RWPE2 (cell line): Measurements from ENCODE around the gene RNPC3.
"Not testable (repeated sequence)": the region's sequence is repeated elsewhere in the genome, so short reads cannot be mapped to it uniquely, and the experiment has no call there.

Experiments
- ATAC-seq: fragments of 200-7000 bp; cut with Tn5 transposase; 3 replicates; pipeline ENCODE4 v1.9.1; 2021; ENCODE audit warnings: low read depth
- DNase-seq: peaks from one replicate; pipeline ENCODE4 v3.0.0-alpha.2; 2020; ENCODE audit warnings: low spot score
- H3K27ac ChIP-seq: fragments of 450-650 bp; 2 replicates; pipeline ENCODE4 v1.5.1; 2017; ENCODE audit warnings: mild to moderate bottlenecking; ENCODE audit not compliant: poor library complexity, severe bottlenecking
- H3K27me3 ChIP-seq: fragments of 250-450 bp; sonication (Bioruptor Pico); 2 replicates; pipeline ENCODE4 v1.5.1; 2021; ENCODE audit warnings: mild to moderate bottlenecking, moderate library complexity; ENCODE audit not compliant: insufficient read depth, poor library complexity, severe bottlenecking
- H3K36me3 ChIP-seq: fragments of 250-450 bp; sonication (Bioruptor Pico); 2 replicates; pipeline ENCODE4 v1.5.1; 2020; ENCODE audit warnings: low read depth, mild to moderate bottlenecking, moderate library complexity
- H3K4me1 ChIP-seq: fragments of 250-450 bp; sonication (Bioruptor Pico); 2 replicates; pipeline ENCODE4 v1.5.1; 2021; ENCODE audit warnings: mild to moderate bottlenecking, moderate library complexity; ENCODE audit not compliant: insufficient read depth, poor library complexity, severe bottlenecking
- H3K4me3 ChIP-seq: fragments of 250-450 bp; sonication (Bioruptor Pico); 2 replicates; pipeline ENCODE4 v1.5.1; 2021; ENCODE audit warnings: mild to moderate bottlenecking, moderate library complexity; ENCODE audit not compliant: severe bottlenecking
- H3K9me3 ChIP-seq: fragments of 250-450 bp; sonication (Bioruptor Pico); 2 replicates; pipeline ENCODE4 v1.5.1; 2021; ENCODE audit warnings: mild to moderate bottlenecking, moderate library complexity; ENCODE audit not compliant: severe bottlenecking
- CTCF ChIP-seq: fragments of 450-650 bp; IDR thresholded peaks from one replicate; pipeline ENCODE4 v1.5.1; 2017; ENCODE audit warnings: mild to moderate bottlenecking, moderate library complexity; ENCODE audit not compliant: poor library complexity, severe bottlenecking

RNPC3 gene

GRCh38 chr1:103541431-103541830 is 15.9 kb downstream of the RNPC3 start:
- Histone ChIP-seq H3K27me3 (no peaks in the 10 kb centered on the region), H3K9me3 (no peaks in the 10 kb centered on the region), H3K36me3 (peaks cover 98% of the 10 kb centered on the region), H3K4me3 (no peak overlapping the region), H3K4me1 (no peaks in the 10 kb centered on the region), H3K27ac (no peak overlapping the region)
- DNase-seq (no peak), ATAC-seq (no peak)
- no peak for TF ChIP-seq CTCF

GRCh38 chr1:103546496-103546895 is 21.0 kb downstream of the RNPC3 start:
- no peak overlapping the region for H3K4me3 ChIP-seq
- DNase-seq = no peak
- peaks cover 86% of the 10 kb centered on the region for H3K36me3 ChIP-seq
- no peak for ATAC-seq
- no peak overlapping the region for H3K27ac ChIP-seq
- no peaks in the 10 kb centered on the region for H3K9me3 ChIP-seq
- no peaks in the 10 kb centered on the region for H3K4me1 ChIP-seq
- H3K27me3 ChIP-seq = no peaks in the 10 kb centered on the region
- no peak for TF ChIP-seq CTCF

GRCh38 chr1:103547840-103548239 is 22.3 kb downstream of the RNPC3 start:
- no peaks in the 10 kb centered on the region for H3K4me1 ChIP-seq
- H3K36me3 ChIP-seq = peaks cover 80% of the 10 kb centered on the region
- TF ChIP-seq CTCF = no peak
- no peaks in the 10 kb centered on the region for H3K27me3 ChIP-seq
- no peak overlapping the region for H3K27ac ChIP-seq
- ATAC-seq = no peak
- no peak for DNase-seq
- H3K9me3 ChIP-seq = no peaks in the 10 kb centered on the region
- H3K4me3 ChIP-seq = no peak overlapping the region

GRCh38 chr1:103560427-103560826 is 34.9 kb downstream of the RNPC3 start:
- H3K27me3 ChIP-seq = no peaks in the 10 kb centered on the region
- no peak for DNase-seq
- H3K36me3 ChIP-seq = peaks cover 2% of the 10 kb centered on the region; the same call in 1 of the 2 replicates
- H3K4me3 ChIP-seq = no peak overlapping the region
- no peak for TF ChIP-seq CTCF
- no peak overlapping the region for H3K27ac ChIP-seq
- H3K9me3 ChIP-seq = no peaks in the 10 kb centered on the region
- ATAC-seq = no peak
- no peaks in the 10 kb centered on the region for H3K4me1 ChIP-seq

- H3K9me3 ChIP-seq, H3K27me3 ChIP-seq, H3K36me3 ChIP-seq, H3K27ac ChIP-seq, H3K4me1 ChIP-seq, DNase-seq, H3K4me3 ChIP-seq, ATAC-seq: not testable (repeated sequence)
Observed at GRCh38 chr1:103561124-103561523, 35.6 kb downstream of the RNPC3 start.
